HG03097 (cell line): ENCODE data around the gene TCF19.
"Not testable (repeated sequence)": the region's sequence is repeated elsewhere in the genome, so short reads cannot be mapped to it uniquely, and the experiment has no call there.

Experiments
- ATAC-seq: cut with Tn5 transposase; IDR thresholded peaks from one replicate; pipeline ENCODE4 v1.9.1; 2021; ENCODE audit not compliant: unreplicated experiment, low FRiP score

Gene TCF19

DNA sequence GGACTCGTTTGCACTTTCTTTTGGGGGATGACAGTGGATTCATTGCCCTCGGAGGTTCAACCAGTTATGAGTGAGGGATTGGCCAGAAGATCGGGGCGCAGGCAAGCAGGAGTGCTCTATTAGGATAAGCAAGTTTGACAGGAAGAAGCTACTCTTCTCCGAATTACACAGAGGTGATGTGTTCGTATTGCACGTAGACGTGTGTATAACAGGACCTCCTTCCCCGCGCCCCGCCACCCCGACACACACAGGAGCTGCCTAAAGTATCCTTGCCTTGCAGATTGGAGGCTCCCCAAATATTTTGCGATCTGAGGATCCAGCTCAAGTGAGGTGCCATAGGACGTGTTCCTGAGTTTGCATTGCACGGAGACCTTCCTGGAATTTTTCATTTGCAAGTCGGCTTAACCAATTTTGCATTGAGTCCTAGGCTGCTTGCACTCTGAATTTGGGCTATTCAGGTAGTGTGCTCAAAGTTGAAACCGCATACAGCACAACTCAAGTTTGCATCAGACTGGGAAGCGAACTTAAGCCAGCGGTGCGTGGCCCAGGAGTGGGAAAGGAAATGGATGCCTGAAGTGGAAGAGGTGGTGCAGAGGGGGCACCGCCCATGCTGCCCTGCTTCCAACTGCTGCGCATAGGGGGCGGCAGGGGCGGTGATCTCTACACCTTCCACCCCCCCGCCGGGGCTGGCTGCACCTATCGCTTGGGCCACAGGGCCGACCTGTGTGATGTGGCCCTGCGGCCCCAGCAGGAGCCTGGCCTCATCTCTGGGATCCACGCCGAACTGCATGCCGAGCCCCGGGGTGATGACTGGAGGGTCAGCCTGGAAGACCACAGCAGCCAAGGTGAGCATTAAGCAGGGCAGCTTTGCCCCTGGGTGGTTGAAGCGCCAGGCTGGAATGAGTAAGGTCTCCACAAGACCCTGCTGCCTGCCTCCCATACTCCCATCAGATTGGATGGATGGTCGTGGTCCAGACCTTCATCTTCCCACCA is 770 bp downstream of the TCF19 start:
- no peak for ATAC-seq

DNA sequence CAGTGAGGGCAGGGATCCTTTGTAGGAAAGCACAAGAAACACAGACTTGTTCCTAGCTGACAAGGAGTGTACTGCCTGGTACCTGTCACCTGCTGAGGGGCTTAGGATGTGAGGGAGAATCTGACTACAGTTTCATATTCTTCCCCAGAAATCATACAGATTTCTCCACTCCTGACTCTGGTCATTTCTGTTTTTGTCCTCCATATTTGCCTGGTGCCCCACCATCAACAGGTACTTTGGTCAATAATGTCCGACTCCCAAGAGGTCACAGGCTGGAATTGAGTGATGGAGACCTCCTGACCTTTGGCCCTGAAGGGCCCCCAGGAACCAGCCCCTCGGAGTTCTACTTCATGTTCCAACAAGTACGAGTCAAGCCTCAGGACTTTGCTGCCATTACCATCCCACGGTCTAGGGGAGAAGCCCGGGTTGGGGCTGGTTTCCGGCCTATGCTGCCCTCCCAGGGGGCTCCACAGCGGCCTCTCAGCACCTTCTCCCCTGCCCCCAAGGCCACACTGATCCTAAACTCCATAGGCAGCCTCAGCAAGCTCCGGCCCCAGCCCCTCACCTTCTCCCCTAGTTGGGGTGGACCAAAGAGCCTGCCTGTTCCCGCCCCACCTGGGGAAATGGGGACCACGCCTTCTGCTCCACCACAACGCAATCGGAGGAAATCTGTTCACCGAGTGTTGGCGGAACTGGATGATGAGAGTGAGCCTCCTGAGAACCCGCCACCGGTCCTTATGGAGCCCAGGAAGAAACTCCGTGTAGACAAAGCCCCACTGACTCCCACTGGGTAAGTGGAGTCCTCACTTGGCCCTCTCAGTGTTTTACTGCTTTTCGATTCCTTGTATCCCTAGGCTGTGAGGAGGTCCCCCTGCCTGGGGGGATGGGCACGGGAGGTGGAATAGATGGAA is 3.1 kb downstream of the TCF19 start:
- no peak for ATAC-seq

DNA sequence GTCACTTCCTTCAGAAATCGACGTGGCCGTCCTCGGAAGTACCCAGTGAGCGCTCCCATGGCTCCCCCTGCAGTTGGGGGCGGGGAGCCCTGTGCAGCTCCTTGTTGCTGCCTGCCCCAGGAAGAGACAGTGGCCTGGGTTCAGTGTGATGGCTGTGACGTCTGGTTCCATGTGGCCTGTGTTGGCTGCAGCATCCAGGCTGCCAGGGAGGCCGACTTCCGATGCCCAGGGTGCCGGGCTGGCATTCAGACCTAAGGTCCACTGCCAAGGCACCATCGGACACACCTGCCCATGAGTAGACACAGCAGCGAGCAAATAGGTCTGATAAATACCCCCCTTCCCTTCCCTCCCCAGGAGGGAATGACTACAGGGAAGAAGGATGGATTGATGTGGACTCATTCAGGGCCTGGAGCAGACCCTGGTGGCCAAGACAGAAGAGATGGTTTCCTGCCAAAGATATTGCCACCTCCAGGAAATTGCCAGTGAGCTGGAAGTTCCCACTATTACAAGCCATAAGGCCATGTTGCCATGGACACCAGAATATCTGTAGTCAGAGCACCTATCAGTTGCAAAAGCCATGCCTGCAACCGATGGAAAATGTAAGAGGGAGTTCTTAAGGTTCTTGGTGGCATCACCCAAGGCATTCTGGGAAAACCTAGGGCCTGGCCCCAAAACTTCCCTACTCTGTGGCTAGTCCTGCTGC is 4.2 kb downstream of the TCF19 start:
- no peak for ATAC-seq

DNA sequence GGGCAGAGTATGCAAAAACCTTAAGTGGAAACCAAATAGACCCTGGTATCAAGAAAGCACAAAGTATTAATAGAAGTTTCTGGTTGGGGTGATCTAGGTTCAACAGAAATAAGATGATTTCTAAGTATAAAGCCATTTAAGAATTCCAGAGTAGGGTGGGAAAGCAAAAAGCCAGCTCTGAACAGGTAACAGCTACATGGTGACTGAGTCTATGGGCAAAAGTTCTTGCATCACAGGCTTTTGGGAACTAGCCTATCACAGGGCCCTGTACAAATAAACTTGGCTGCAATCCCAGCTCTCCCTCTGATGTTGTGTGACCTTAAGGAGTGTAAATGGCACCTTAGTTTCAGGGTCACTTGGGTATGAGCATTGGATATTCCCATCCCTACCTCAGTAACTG is 5.5 kb downstream of the TCF19 start:
- no peak for ATAC-seq

DNA sequence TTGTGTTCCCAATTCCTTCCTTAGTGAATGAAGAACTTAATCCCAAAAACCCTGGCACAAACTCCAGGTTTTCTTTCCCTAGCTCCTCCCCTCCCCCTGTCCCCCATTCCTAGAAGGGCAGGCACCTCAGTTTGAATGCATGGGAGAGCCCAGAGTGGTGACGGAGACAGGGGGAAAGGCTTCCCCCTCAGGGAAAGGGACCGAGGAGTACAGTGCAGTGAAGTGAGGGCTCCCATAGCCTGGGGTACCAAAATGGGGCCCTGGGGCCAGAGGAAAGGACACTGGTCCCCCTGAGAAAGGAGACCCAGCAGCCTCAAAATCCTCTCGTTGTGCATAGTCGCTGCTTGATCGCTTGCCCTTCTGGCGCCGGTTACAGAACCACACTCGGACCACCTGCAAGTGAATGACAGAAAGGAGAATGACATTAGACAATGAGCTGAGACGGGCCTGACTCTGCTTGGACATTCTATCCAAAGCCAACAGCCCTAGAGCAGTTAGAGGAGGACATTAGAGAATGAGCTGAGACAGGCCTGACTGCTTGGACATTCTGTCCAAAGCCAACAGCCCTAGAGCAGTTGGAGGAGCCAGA is 6.2 kb downstream of the TCF19 start:
- ATAC-seq = not testable (repeated sequence)

DNA sequence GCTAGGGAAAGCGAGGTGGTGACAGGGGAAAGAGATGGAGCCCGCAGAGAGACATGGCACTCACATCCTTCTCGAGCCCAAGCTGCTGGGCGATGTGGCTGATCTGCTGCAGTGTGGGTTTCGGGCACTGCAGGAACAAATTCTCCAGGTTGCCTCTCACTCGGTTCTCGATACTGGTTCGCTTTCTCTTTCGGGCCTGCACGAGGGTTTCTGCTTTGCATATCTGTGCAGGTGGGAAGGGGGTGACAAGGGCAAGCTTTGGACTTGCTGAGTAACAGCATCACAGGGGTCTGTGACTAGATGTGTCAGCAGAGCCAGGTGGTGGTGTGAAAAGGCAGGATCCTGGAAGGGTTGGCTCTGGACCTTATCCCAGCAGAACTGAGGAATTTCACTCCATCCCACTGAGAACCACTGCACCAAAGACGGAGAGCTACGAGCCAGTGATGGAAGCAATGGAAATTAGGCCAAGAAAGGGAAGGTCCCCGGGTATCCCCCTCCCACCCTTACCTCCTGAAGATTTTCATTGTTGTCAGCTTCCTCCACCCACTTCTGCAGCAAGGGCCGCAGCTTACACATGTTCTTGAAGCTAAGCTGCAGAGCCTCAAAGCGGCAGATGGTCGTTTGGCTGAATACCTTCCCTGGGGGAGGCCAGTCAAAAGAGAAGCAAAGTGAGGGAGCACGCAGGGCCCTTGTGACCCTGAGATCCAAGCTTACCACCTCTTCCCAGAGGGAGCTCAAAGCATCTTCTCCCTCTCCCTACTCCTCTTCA is 6.9 kb downstream of the TCF19 start:
- not testable (repeated sequence) for ATAC-seq

DNA sequence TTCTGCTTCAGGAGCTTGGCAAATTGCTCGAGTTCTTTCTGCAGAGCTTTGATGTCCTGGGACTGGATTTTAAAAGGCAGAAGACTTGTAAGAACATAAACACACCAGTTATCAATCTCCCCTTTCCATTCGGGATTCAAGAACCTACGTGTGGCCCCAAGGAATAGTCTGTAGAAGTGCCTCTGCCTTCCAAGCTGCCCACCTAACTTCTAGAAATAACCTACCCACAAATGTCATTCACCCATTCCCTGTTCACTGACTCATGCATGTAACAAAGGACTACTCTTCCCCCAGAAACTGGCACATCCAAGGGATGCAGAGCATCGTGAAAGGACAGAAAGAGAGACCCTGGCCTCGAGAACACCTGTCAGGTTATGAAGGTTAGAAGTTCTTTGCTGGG is 7.6 kb downstream of the TCF19 start:
- ATAC-seq = no peak

DNA sequence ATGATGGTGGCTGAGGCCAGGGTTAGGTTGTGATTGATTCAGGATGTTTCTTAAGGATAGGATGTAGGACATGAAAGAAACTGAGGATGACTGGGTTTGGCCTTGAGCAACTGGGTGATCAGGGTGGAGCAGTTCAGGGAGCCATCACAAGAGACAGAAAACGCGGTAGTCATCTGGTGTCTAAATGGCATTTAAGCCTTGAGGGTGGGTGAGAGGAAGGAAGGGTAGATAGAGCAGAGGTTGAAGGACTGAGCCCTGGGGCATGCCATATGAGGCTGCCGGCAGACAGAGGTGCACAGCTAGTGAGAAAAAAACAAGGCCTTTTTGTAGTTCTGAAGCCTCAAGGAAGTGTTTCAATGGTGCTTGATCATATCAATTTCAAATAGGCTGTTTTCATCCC is 10.2 kb downstream of the TCF19 start:
- no peak for ATAC-seq

DNA sequence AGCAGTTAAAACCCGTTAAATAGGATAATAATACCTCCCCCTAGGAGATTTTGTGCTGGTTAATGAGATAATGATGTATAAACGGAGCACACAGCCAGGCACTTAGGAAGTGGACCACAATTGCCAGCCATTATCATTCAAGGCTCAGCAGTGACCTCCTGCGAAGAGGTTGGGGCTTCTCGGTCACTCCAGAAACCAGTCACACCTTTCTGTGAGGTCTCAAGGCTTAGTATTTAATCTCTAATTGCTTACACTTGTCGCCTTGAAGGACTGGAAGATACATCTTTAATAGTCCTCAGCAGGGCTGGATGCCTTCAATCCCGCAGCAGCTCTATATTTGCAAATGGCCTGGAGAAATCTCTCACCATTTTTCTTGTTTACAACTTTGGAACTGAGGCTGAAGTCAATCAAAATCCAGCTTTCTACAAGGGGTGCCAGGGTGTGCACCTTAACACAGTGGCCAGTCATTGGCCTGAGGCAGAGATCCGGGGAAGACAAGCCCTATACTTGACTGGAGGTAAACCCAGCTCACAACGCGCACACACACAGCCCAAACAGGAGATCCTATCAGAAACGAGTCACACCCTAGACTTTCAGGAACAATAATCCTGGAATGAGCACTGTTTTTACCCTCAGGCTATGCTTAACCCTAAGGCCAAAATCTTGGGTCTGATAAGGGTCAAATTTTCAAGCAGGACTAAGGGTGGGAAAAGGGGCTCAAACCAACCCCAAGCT is 10.9 kb downstream of the TCF19 start:
- ATAC-seq = no peak

DNA sequence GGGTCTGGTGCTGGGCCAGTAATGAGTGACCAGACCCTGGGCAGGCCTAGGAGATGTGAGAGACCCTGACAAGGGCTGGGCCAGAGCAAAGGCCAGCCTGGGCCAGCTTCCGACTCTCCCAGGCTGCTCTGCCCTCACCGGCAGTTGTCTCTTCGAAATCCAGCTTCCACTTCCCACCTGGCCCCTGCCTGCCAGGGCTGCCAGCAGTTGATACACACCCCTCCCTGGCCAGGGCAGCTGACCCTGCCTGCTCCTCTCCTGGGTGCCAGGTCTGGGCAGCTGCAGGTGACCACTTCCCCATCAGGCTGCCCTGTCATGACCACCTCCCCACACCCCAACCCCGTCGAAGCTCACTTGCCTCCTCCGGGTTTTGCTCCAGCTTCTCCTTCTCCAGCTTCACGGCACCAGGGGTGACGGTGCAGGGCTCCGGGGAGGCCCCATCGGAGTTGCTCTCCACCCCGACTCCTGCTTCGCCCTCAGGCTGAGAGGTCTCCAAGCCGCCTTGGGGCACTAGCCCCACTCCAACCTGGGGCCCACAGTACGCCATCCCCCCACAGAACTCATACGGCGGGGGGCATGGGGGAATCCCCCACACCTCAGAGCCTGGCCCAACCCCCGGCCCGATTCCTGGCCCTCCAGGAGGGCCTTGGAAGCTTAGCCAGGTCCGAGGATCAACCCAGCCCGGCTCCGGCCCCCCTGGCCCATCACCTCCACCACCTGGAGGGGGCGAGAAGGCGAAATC is 11.6 kb downstream of the TCF19 start:
- not testable (repeated sequence) for ATAC-seq

DNA sequence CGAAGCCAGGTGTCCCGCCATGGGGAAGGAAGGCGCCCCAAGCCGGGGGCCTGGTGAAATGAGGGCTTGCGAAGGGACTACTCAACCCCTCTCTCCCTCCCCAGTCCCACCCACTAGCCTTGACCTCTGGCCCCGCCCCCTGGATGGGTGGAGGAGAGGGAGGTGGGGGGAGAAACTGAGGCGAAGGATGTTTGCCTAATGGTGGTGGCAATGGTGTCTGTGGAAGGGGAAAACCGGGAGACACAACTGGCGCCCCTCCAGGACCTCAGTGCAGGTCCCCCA is 12.2 kb downstream of the TCF19 start, which contains the start of gene POU5F1:
Gene POU5F1 (minus strand): TSS at position 83 of the 282 bp plus-strand sequence. CDS start 62 bp downstream, at position 21.
- ATAC-seq = no peak

DNA sequence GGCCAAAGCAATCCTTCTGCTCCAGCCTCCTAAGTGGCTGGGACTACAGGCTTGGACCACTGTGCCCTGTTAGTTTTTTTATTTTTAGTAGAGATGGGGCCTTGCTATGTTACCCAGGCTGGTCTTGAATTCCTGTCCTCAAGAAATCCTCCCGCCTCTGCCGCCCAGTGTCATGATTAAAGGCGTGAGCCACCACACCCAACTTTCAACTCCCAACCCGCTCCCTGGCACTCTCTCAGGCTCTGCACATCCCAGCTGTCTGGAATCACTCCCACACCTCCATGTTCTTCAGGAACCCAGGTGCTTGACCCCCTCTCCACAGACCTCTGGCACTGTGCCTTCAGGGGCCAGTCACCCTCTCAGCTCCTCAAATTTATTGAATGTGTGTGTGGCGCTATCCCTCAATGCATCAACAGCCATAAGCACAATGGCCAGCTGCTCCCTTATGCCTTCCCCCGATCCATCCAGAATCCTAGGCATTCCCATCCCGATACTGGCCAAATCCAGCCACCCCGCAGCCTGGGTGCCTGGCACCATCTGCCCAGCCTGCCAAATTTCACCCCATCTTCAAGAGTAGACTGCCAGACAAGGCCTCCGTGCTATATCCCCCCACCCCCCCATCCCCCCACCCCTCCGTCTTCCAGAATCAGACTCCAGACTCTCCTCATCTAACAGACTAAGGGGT is 12.7 kb downstream of the TCF19 start:
- ATAC-seq = no peak

DNA sequence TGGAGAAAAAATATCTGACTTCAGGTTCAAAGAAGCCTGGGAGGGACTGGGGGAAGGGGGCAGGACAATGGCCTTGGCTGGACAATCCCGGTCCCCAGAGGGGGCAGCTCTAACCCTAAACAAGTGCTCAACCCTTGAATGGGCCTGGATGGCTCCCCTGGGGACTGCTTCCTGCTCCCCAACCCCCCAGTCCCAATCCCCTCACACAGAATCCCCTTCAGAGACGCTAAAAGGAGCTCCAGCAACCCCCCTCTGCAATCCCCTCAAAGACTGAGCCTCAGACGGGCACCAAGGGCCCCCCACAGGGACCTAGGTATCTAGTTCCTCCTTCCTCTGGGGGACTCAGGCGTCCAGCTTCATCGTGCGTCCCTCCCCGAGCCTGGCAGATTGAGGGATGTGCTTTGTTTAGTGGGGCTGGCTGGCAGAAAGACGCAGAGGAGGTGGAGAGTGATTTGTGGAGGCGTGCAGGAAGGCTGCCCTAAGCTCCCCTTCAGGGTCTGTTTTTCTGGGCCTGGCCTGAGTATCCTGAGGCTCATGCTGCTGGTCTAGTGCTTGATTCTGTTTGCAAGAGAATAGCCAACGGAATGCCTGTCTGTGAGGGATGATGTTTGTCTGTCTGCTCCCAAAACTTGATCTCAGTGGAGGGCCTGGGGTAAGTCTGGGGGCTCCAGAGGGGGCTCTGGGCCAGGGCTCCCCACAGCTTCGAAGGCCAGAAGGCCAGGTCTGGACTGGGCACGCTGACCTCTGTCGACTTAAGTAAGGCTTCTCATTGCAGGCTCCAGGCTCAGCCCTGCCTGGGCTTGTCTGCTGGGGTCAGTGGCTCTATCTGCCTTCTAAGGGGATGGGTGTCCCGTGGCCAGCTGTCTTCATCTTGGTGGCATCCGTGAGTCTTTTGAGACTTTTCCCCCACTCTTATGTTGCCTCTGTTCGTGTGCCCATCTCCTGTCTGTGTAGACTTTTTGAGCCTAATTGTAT is 13.8 kb downstream of the TCF19 start:
- ATAC-seq = no peak

DNA sequence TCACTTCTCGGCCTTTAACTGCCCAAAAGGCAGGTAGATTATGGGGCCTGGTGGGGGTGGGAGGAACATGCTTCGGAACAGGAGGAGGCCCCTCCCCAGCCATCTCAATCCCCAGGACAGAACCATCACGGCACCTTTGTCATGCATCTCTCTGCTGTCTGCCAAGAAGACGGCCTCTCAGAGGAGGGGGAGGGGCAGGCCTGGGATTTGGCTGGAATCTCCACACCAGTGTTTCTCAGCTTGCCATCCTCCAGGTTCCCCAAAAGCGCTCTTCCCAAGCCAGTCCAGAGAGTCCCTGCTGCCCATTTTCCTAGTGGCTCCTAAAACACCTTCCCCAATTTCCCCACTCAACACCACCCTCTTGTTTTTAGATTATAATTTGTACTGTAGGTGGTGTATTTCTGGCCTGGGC is 14.6 kb downstream of the TCF19 start:
- ATAC-seq = no peak

DNA sequence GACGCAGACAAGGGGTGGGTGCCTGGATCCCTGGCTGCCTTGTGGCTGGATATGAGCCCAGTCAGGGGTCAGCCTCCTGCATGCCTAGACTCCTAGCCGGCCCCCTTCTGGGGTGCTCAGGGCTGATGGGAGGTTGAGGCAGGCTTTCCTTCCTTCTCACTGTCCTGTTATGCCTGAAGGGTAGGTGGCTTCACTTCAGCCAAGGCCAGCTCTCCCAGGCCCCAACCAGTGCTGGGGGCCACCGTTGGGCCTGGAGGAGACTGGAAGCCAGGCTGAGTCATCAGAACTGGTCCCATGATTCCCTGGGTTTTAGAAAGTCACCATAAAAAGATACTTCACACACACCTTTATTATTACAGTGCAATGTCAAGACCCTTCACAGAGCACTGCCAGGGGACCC is 15.0 kb downstream of the TCF19 start:
- no peak for ATAC-seq

DNA sequence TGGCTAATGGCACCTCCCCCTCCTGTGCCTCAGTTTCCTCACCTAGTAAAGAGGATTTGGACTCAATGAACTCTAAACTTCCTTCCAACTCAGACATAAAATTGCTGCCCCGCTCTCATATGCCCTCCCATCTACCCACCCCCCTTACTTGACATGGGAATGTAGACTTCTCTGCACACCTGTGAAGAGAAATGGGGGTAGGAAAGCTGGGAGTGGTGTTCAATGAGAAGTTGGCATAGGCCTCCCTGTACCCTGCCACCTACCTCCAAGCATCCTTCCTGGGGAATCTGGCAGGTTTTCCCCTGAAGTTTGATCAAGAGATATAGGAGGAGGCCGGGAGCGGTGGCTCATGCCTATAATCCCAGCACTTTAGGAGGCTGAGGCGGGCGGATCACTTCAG is 16.0 kb downstream of the TCF19 start:
- no peak for ATAC-seq

DNA sequence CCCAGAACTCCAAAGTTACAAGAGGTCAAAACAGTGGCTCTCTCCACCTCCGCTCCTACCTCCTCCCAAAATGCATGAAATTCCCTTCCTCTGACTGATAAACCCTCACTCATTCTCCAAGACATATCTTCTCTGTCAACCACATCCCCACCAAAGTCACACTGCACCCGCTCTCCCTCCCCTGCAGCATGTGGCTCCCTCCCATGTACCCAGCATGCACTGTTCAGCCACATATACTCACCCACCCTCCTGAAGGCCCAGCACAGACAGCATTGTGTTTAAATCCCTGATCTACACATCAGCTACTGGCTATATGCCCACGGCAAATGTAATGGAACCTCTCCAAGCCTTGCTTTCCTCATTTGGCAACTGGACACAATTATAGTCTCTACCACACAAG is 17.6 kb downstream of the TCF19 start:
- ATAC-seq = no peak
